Epithelial cell of esophagus (primary cell): ENCODE measurements around the gene TMEM44.

ENCODE experiments used
- DNase-seq: peaks from one replicate; pipeline ENCODE4 v3.0.0; 2010; ENCODE audit warnings: low read depth
- H3K4me3 ChIP-seq: 2 replicates; pipeline ENCODE4 v1.5.1; 2011; ENCODE audit warnings: mild to moderate bottlenecking, low read length, control low read depth
- TF ChIP-seq, protein P1 (sequence below): IDR thresholded peaks from 2 replicates; pipeline ENCODE4 v1.5.1; 2011; ENCODE audit warnings: low read depth, mild to moderate bottlenecking, low read length, control low read depth, inconsistent platforms; ENCODE audit not compliant: insufficient read depth; ENCODE audit errors: missing control alignments

The TMEM44 gene

DNA sequence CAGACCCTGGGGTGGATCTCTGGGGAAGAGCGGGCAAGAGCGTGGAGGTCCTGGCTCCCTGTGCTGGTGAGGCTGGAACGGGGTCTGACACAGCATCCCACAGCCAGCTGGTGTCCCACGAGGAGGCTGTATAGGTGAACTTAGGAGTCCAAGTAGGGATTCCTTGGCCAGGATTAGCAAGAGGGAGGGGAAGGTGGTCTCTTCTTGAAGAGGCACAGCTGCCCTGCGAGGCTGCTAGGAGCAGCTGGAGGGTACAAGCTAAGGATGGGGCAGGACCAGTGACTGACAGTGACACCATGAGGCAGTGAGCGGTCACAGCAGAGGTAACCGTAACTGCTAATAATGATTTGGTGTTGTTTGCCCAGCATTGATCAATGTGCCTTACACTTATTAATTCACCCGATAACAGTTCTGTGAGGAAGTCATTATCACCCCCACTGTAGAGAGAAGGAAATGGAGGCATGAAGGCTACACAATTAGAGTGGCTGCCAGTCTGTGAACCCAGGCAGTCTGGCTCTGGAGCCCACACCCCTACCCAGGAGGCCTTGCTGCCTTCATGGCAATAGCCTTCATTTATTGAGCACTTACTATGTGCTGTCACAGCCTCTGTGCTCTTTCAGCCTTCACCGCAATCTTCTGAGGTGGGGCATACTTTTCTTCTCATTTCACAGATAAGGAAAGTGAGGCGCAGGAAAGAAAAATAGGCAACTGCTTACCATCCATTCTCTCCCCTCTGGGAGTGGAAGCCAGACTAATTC lies 59.4 kb downstream of the TMEM44 start:
- peak; percentile 48 for DNase-seq
- H3K4me3 ChIP-seq, result no peak overlapping the region
- TF ChIP-seq, protein P1, sequence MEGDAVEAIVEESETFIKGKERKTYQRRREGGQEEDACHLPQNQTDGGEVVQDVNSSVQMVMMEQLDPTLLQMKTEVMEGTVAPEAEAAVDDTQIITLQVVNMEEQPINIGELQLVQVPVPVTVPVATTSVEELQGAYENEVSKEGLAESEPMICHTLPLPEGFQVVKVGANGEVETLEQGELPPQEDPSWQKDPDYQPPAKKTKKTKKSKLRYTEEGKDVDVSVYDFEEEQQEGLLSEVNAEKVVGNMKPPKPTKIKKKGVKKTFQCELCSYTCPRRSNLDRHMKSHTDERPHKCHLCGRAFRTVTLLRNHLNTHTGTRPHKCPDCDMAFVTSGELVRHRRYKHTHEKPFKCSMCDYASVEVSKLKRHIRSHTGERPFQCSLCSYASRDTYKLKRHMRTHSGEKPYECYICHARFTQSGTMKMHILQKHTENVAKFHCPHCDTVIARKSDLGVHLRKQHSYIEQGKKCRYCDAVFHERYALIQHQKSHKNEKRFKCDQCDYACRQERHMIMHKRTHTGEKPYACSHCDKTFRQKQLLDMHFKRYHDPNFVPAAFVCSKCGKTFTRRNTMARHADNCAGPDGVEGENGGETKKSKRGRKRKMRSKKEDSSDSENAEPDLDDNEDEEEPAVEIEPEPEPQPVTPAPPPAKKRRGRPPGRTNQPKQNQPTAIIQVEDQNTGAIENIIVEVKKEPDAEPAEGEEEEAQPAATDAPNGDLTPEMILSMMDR, result peak; percentile 49

DNA sequence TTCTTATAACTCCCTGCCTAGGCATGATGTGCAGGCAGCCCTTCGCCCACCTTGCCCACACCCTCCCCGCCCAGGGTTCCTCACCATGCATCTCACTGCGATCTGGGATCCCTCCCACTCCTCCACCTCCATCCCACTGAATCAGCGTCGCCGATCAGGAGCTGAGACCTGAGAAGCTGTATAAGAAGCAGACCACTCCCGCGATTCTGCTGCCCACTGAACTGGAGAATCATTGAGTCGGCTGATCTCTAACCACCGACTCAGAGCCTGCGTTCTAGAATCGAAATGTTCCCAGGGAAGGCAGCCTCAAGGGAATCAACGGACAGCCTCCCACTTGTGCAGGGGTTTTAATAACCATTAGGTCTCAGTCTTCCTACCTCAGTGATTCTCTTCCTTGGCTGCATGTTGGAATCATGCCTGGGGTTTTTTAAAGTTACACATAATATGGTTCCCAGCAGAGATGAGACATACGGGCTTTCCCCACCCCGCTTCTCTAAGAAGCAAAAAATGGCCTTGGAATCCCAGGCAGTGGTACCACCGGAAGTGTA lies 60.2 kb downstream of the TMEM44 start:
- H3K4me3 ChIP-seq, result no peak overlapping the region
- TF ChIP-seq, protein P1, result no peak
- peak; percentile 72 for DNase-seq

DNA sequence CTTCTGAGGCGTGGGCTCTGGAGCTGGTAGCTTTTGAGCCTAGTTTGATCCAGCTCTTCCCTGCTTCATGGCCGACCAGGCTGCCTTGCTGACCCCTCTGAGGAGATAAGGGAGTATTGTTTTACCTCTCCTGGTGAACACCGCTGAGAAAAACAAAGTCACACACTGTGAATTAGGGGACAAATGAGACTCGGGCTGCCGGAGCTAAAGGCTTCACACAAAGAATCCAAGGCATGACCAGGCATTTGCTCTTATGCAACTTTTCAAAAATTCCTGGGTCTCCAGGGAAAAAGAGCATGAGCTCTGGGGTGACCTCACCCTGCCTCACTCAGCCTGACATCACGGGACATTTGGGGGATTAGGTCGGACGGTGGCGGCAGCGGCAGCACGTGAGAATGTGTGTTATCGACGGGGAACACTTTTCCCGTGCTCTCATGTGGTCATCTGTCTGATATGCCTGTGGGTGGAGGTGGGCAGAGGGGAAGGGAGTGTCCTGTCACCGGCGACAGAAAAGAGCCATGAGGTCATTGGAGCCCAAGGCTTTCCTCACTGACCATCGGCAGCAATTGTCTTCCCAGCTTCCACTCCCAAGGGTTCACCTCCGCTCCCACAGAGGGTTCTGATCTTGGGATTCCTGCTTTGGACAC lies 61.0 kb downstream of the TMEM44 start:
- TF ChIP-seq, protein P1, result no peak
- H3K4me3 ChIP-seq, result no peak overlapping the region
- peak; percentile 84 for DNase-seq

DNA sequence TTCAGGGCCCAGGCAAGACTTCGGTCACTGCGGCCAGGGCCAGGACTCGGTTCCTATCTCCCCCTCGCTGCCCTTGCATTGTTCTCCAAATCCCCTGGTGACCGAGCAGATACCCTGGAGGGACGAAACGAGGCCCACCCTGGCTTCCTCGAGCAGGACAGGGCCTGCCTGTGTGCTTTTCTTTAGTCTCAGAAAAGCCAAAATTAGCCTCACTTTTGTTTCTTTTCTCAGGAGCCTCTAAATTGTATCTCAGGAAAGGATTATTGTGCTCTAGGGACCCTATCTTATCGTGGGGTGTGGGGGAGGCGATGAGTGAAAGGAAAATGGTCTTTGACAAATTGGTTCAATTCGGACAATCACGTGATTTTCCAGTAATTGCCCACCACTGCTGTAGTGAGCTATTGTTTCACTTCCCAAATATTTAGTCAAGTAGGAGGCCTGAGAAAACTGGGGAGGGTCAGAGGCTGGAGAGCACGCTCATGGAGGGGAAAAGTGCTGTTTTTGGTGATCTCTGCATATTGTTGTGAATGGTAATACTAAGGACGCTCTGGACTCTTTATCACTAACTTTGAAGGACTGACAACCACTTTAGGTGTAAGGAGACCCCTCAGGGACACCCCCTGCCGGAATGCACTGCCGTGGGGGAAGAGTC lies 61.6 kb downstream of the TMEM44 start:
- H3K4me3 ChIP-seq, result no peak overlapping the region
- DNase-seq, result no peak
- TF ChIP-seq, protein P1, result no peak

DNA sequence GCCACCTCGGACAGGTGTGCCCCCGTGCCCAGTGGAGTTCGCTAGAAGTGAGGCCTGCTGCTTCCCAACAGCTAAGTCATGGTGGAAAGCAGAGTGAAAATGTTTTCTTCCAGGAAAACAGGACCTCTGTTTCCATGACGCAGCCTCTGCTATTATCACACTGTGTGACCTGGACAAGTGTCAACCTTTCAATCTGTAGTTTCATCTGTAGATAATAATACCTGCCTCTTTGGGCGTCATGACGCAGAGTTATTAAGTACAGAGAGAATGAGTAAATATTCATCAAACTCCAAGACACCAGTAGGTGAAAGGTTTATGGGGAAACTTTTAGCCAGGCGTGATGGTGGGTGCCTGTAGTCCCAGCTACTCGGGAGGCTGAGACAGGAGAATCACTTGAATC lies 62.3 kb downstream of the TMEM44 start:
- no peak for DNase-seq
- TF ChIP-seq, protein P1, result no peak

DNA sequence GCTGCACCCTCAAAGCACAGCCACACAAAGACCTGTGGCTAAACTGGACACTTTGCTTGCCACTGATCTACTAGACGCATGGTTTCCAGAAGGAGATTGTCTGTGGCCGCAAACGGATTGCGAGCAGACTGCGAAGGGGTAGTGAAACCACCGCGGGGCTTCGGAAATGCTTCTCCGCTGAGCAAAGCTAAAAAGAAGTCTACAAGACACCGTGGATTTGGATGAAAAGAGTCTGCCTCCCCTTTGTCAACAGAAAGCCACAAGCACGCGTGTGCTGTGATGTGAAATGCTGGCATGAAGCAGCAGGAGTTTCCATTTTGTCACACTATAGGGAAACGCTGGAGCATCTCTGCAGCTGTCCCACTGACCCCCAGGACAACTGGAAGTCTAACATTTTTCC lies 63.0 kb downstream of the TMEM44 start:
- TF ChIP-seq, protein P1, result no peak
- DNase-seq, result no peak
- no peak overlapping the region for H3K4me3 ChIP-seq

More for the DNA sequence above, 62.3 kb downstream of the TMEM44 start:
- no peak overlapping the region for H3K4me3 ChIP-seq
